Stimulated activated effector memory CD8-positive, alpha-beta T cell treated with anti-CD3 and anti-CD28 coated beads, Interleukin-12 subunit alpha, Interleukin-12 subunit beta, amount 100 ng/mL, for 72 hours (primary cell): ENCODE measurements around the gene KATNB1.
"Not testable (repeated sequence)": the region's sequence is repeated elsewhere in the genome, so short reads cannot be mapped to it uniquely, and the experiment has no call there.

Experiments used
- ATAC-seq: fragments of 150-1000 bp; cut with Tn5 transposase; 2 replicates; pipeline ENCODE4 v1.10.0; 2021
- DNase-seq, 2 donors: peaks; one replicate each; pipeline ENCODE4 v3.0.0; 2021 to 2022; ENCODE audit warnings: low spot score in 2 of 2
- H3K27ac Mint-ChIP-seq: one replicate; pipeline ENCODE4 v1.8.0; 2022; ENCODE audit warnings: mild to moderate bottlenecking, mixed read lengths
- H3K36me3 Mint-ChIP-seq: one replicate; pipeline ENCODE4 v1.8.0; 2022; ENCODE audit warnings: mild to moderate bottlenecking, mixed read lengths
- H3K4me1 Mint-ChIP-seq: one replicate; pipeline ENCODE4 v1.8.0; 2022; ENCODE audit warnings: mixed read lengths
- H3K4me3 Mint-ChIP-seq: one replicate; pipeline ENCODE4 v1.8.0; 2022; ENCODE audit warnings: mild to moderate bottlenecking, mixed read lengths
- H3K9me3 Mint-ChIP-seq: one replicate; pipeline ENCODE4 v1.8.0; 2022; ENCODE audit warnings: mixed read lengths

Gene KATNB1

GRCh38 chr16:57742543-57742942 lies 7.0 kb downstream of the KATNB1 start:
- no peak for ATAC-seq
- peaks cover 12% of the 10 kb centered on the region for H3K4me1 Mint-ChIP-seq
- H3K9me3 Mint-ChIP-seq, result no peaks in the 10 kb centered on the region
- H3K36me3 Mint-ChIP-seq, result peaks cover 28% of the 10 kb centered on the region
- H3K27ac Mint-ChIP-seq, result no peak overlapping the region
- DNase-seq, result no peak
- no peak overlapping the region for H3K4me3 Mint-ChIP-seq

GRCh38 chr16:57743458-57743857 lies 7.9 kb downstream of the KATNB1 start:
- Mint-ChIP-seq H3K4me1 (peaks cover 5% of the 10 kb centered on the region), H3K4me3 (no peak overlapping the region), H3K36me3 (peaks cover 28% of the 10 kb centered on the region), H3K9me3 (no peaks in the 10 kb centered on the region), H3K27ac (no peak overlapping the region)
- DNase-seq (no peak), ATAC-seq (no peak)

GRCh38 chr16:57743886-57744641 lies 8.5 kb downstream of the KATNB1 start:
- Mint-ChIP-seq H3K4me1 (peaks cover under 1% of the 10 kb centered on the region), H3K9me3 (no peaks in the 10 kb centered on the region), H3K27ac (no peak overlapping the region), H3K4me3 (no peak overlapping the region), H3K36me3 (peaks cover 28% of the 10 kb centered on the region)
- no peak for DNase-seq
- ATAC-seq, result no peak

GRCh38 chr16:57744642-57744903 lies 9.0 kb downstream of the KATNB1 start:
- H3K4me1 Mint-ChIP-seq, result peaks cover under 1% of the 10 kb centered on the region
- no peak overlapping the region for H3K4me3 Mint-ChIP-seq
- no peaks in the 10 kb centered on the region for H3K9me3 Mint-ChIP-seq
- no peak overlapping the region for H3K27ac Mint-ChIP-seq
- H3K36me3 Mint-ChIP-seq, result peaks cover 28% of the 10 kb centered on the region
- ATAC-seq (no peak), DNase-seq (no peak)

- H3K27ac Mint-ChIP-seq, result peak overlapping the region; percentile 41
- DNase-seq (no peak), ATAC-seq (no peak)
- no peaks in the 10 kb centered on the region for H3K9me3 Mint-ChIP-seq
- no peak overlapping the region for H3K4me3 Mint-ChIP-seq
- H3K36me3 Mint-ChIP-seq, result peaks cover 32% of the 10 kb centered on the region
- peaks cover 11% of the 10 kb centered on the region for H3K4me1 Mint-ChIP-seq
These were observed 10.2 kb downstream of the KATNB1 start for GRCh38 chr16:57745768-57746167.

- not testable (repeated sequence) for DNase-seq, ATAC-seq, H3K9me3 Mint-ChIP-seq, H3K4me3 Mint-ChIP-seq
- Mint-ChIP-seq H3K27ac (peak overlapping the region; percentile 41), H3K4me1 (peaks cover 16% of the 10 kb centered on the region), H3K36me3 (peaks cover 29% of the 10 kb centered on the region)
These were observed 10.7 kb downstream of the KATNB1 start for GRCh38 chr16:57746316-57746715.

GRCh38 chr16:57747091-57747490 lies 11.5 kb downstream of the KATNB1 start:
- peaks cover 26% of the 10 kb centered on the region for H3K36me3 Mint-ChIP-seq

GRCh38 chr16:57747496-57747895 lies 11.9 kb downstream of the KATNB1 start:
- H3K36me3 Mint-ChIP-seq, result peaks cover 24% of the 10 kb centered on the region

More at GRCh38 chr16:57747091-57747490, 11.5 kb downstream of the KATNB1 start:
- no peak overlapping the region for H3K4me3 Mint-ChIP-seq
- ATAC-seq (no peak), DNase-seq (no peak)
- no peak overlapping the region for H3K27ac Mint-ChIP-seq
- peaks cover 18% of the 10 kb centered on the region for H3K4me1 Mint-ChIP-seq
- no peaks in the 10 kb centered on the region for H3K9me3 Mint-ChIP-seq

GRCh38 chr16:57747996-57748395 lies 12.4 kb downstream of the KATNB1 start:
- ATAC-seq (no peak), DNase-seq (no peak)
- H3K9me3 Mint-ChIP-seq, result no peaks in the 10 kb centered on the region
- peaks cover 19% of the 10 kb centered on the region for H3K36me3 Mint-ChIP-seq
- H3K4me1 Mint-ChIP-seq, result peaks cover 18% of the 10 kb centered on the region
- no peak overlapping the region for H3K4me3 Mint-ChIP-seq
- H3K27ac Mint-ChIP-seq, result no peak overlapping the region

More at GRCh38 chr16:57747496-57747895, 11.9 kb downstream of the KATNB1 start:
- H3K9me3 Mint-ChIP-seq, result no peaks in the 10 kb centered on the region
- no peak overlapping the region for H3K4me3 Mint-ChIP-seq
- ATAC-seq, result no peak
- no peak for DNase-seq
- no peak overlapping the region for H3K27ac Mint-ChIP-seq
- peaks cover 18% of the 10 kb centered on the region for H3K4me1 Mint-ChIP-seq

GRCh38 chr16:57748596-57748995 lies 13.0 kb downstream of the KATNB1 start:
- peak overlapping the region; percentile 51 for H3K27ac Mint-ChIP-seq
- no peak for ATAC-seq

GRCh38 chr16:57749101-57749692 lies 13.6 kb downstream of the KATNB1 start:
- H3K4me1 Mint-ChIP-seq, result peaks cover 18% of the 10 kb centered on the region
- no peak for ATAC-seq
- no peak for DNase-seq
- H3K27ac Mint-ChIP-seq, result peak overlapping the region; percentile 51
- H3K9me3 Mint-ChIP-seq, result no peaks in the 10 kb centered on the region
- peaks cover 15% of the 10 kb centered on the region for H3K36me3 Mint-ChIP-seq
- no peak overlapping the region for H3K4me3 Mint-ChIP-seq

More at GRCh38 chr16:57748596-57748995, 13.0 kb downstream of the KATNB1 start:
- peaks cover 14% of the 10 kb centered on the region for H3K36me3 Mint-ChIP-seq
- no peaks in the 10 kb centered on the region for H3K9me3 Mint-ChIP-seq
- H3K4me3 Mint-ChIP-seq, result no peak overlapping the region
- peaks cover 18% of the 10 kb centered on the region for H3K4me1 Mint-ChIP-seq
- no peak for DNase-seq

- ATAC-seq, result no peak
- Mint-ChIP-seq H3K36me3 (peaks cover 19% of the 10 kb centered on the region), H3K4me3 (no peak overlapping the region), H3K27ac (peak overlapping the region; percentile 51), H3K4me1 (peaks cover 18% of the 10 kb centered on the region), H3K9me3 (no peaks in the 10 kb centered on the region)
- no peak for DNase-seq
These were observed 14.4 kb downstream of the KATNB1 start for GRCh38 chr16:57749856-57750452.

GRCh38 chr16:57750796-57751538 lies 15.4 kb downstream of the KATNB1 start:
- Mint-ChIP-seq H3K27ac (peak overlapping the region; percentile 51), H3K4me3 (no peak overlapping the region), H3K4me1 (peaks cover 20% of the 10 kb centered on the region), H3K9me3 (no peaks in the 10 kb centered on the region), H3K36me3 (peaks cover 22% of the 10 kb centered on the region)
- DNase-seq (no peak), ATAC-seq (no peak)

- DNase-seq (no peak), ATAC-seq (no peak)
- peak overlapping the region; percentile 51 for H3K27ac Mint-ChIP-seq
- H3K36me3 Mint-ChIP-seq, result peaks cover 21% of the 10 kb centered on the region
- peaks cover 26% of the 10 kb centered on the region for H3K4me1 Mint-ChIP-seq
- H3K9me3 Mint-ChIP-seq, result no peaks in the 10 kb centered on the region
- H3K4me3 Mint-ChIP-seq, result no peak overlapping the region
These were observed 16.1 kb downstream of the KATNB1 start for GRCh38 chr16:57751539-57752202.

GRCh38 chr16:57752203-57752580 lies 16.6 kb downstream of the KATNB1 start:
- no peak overlapping the region for H3K4me3 Mint-ChIP-seq
- peaks cover 26% of the 10 kb centered on the region for H3K4me1 Mint-ChIP-seq
- no peak for ATAC-seq
- no peak overlapping the region for H3K27ac Mint-ChIP-seq
- H3K9me3 Mint-ChIP-seq, result no peaks in the 10 kb centered on the region
- H3K36me3 Mint-ChIP-seq, result peaks cover 21% of the 10 kb centered on the region
- no peak for DNase-seq
